Osteoblast (primary cell): ENCODE results near the gene CYP4A11. TPM values are rescaled to one million over a fixed set of nuclear protein-coding genes. Genes with fewer than 3 reads are reported as not detected.
"Not testable (repeated sequence)": the region's sequence is repeated elsewhere in the genome, so short reads cannot be mapped to it uniquely, and the experiment has no call there.

Source experiments
- DNase-seq: peaks from one replicate; pipeline ENCODE4 v3.0.0; 2011; ENCODE audit warnings: low spot score, mixed read lengths; ENCODE audit not compliant: insufficient read length; ENCODE audit errors: missing footprints
- H2AFZ ChIP-seq: 2 replicates; pipeline ENCODE4 v1.6.0; 2011; ENCODE audit warnings: mild to moderate bottlenecking, low read length
- H3K27ac ChIP-seq: 2 replicates; pipeline ENCODE4 v1.5.1; 2011; ENCODE audit warnings: mild to moderate bottlenecking, low read depth, low read length, moderate library complexity
- H3K27me3 ChIP-seq: 2 replicates; pipeline ENCODE4 v1.6.0; 2012; ENCODE audit warnings: mild to moderate bottlenecking, control low read depth, inconsistent platforms, low read length, moderate library complexity; ENCODE audit not compliant: insufficient read depth
- H3K36me3 ChIP-seq: 2 replicates; pipeline ENCODE4 v1.5.1; 2011; ENCODE audit warnings: mild to moderate bottlenecking, low read length, control low read depth, moderate library complexity; ENCODE audit not compliant: insufficient read depth
- H3K4me1 ChIP-seq: 2 replicates; pipeline ENCODE4 v1.5.1; 2011; ENCODE audit warnings: mild to moderate bottlenecking, low read length, control low read depth, moderate library complexity; ENCODE audit not compliant: insufficient read depth
- H3K4me2 ChIP-seq: 2 replicates; pipeline ENCODE4 v1.6.0; 2011; ENCODE audit warnings: mild to moderate bottlenecking, low read length; ENCODE audit not compliant: insufficient read depth
- H3K4me3 ChIP-seq: fragments of 200-600 bp; sonication (generic); 3 replicates; pipeline ENCODE4 v1.5.1; 2012; ENCODE audit warnings: mild to moderate bottlenecking, low read length, inconsistent platforms; ENCODE audit not compliant: insufficient read depth
- H3K79me2 ChIP-seq: 2 replicates; pipeline ENCODE4 v1.6.0; 2012; ENCODE audit warnings: mild to moderate bottlenecking, low read length, control low read depth, inconsistent platforms; ENCODE audit not compliant: insufficient read depth
- H3K9me3 ChIP-seq: 2 replicates; pipeline ENCODE4 v1.5.1; 2011; ENCODE audit warnings: low read depth, low read length, control low read depth
- H4K20me1 ChIP-seq: 2 replicates; pipeline ENCODE4 v1.6.0; 2012; ENCODE audit warnings: mild to moderate bottlenecking, low read length, control low read depth; ENCODE audit not compliant: insufficient read depth
- CTCF ChIP-seq: IDR thresholded peaks from 2 replicates; pipeline ENCODE4 v1.5.1; 2011; ENCODE audit warnings: mild to moderate bottlenecking, low read depth, low read length, moderate library complexity; ENCODE audit errors: extremely low read depth
- total RNA-seq: library from RNA; depleted of rRNA; stranded (reverse); fragments of >200 nt; gene quantifications from 2 replicates; pipeline ENCODE4 v1.2.3, GENCODE V29; 2012

CYP4A11 gene
- total RNA-seq, 1 donor: not detected

GRCh38 chr1:46948629-46949416 is 7.5 kb upstream of the CYP4A11 start:
- Histone ChIP-seq H3K4me1 (no peaks in the 10 kb centered on the region), H3K4me2 (no peak overlapping the region), H3K27ac (no peak overlapping the region), H3K79me2 (no peaks in the 10 kb centered on the region), H3K9me3 (no peaks in the 10 kb centered on the region), H3K27me3 (no peaks in the 10 kb centered on the region), H4K20me1 (no peaks in the 10 kb centered on the region), H2AFZ (no peak overlapping the region), H3K36me3 (no peaks in the 10 kb centered on the region), H3K4me3 (no peak overlapping the region)
- no peak for TF ChIP-seq CTCF
- no peak for DNase-seq

GRCh38 chr1:46947706-46948105 is 6.4 kb upstream of the CYP4A11 start:
- H3K9me3 ChIP-seq, H3K79me2 ChIP-seq, H3K36me3 ChIP-seq, H3K27ac ChIP-seq, H3K4me2 ChIP-seq, H4K20me1 ChIP-seq, H3K4me1 ChIP-seq, H3K4me3 ChIP-seq, H3K27me3 ChIP-seq, H2AFZ ChIP-seq, DNase-seq: not testable (repeated sequence)

- no peak for TF ChIP-seq CTCF
- no peaks in the 10 kb centered on the region for H4K20me1 ChIP-seq
Measured at GRCh38 chr1:46942086-46942485, 810 bp upstream of the CYP4A11 start.

GRCh38 chr1:46940307-46940706 is 969 bp downstream of the CYP4A11 start:
- TF ChIP-seq CTCF: no peak
- Histone ChIP-seq H4K20me1 (no peaks in the 10 kb centered on the region), H3K4me1 (no peaks in the 10 kb centered on the region), H3K36me3 (no peaks in the 10 kb centered on the region), H2AFZ (no peak overlapping the region), H3K27ac (no peak overlapping the region), H3K4me2 (no peak overlapping the region), H3K9me3 (no peaks in the 10 kb centered on the region), H3K27me3 (no peaks in the 10 kb centered on the region), H3K4me3 (no peak overlapping the region), H3K79me2 (no peaks in the 10 kb centered on the region)
- no peak for DNase-seq

More at GRCh38 chr1:46942086-46942485, 810 bp upstream of the CYP4A11 start:
- H3K79me2 ChIP-seq: no peaks in the 10 kb centered on the region
- H2AFZ ChIP-seq: no peak overlapping the region
- no peak overlapping the region for H3K27ac ChIP-seq
- H3K36me3 ChIP-seq: no peaks in the 10 kb centered on the region
- no peaks in the 10 kb centered on the region for H3K27me3 ChIP-seq
- H3K4me1 ChIP-seq: no peaks in the 10 kb centered on the region
- no peak overlapping the region for H3K4me2 ChIP-seq
- DNase-seq: no peak
- no peaks in the 10 kb centered on the region for H3K9me3 ChIP-seq
- no peak overlapping the region for H3K4me3 ChIP-seq
